Activated B cell treated with CpG ODN at 0.5 μM for 24 hours (primary cell): Measurements from ENCODE around the gene SNRNP70. TPM values are rescaled to one million over a fixed set of nuclear protein-coding genes. Genes with fewer than 3 reads are reported as not detected.
A peak's percentile ranks its signal among the peaks of the same experiment; 100 is the strongest.
"Not testable (repeated sequence)": the region's sequence is repeated elsewhere in the genome, so short reads cannot be mapped to it uniquely, and the experiment has no call there.

Experiments
- ATAC-seq: fragments of 200-7000 bp; cut with Tn5 transposase; one replicate; pipeline ENCODE4 v1.10.0; 2021; ENCODE audit warnings: low read depth, mild to moderate bottlenecking, moderate library complexity
- CTCF ChIA-PET: fragments of 350-600 bp; sonication (Branson Sonifier 250); formaldehyde crosslinking; loops from one replicate; lab custom pipeline; 2021; ENCODE audit warnings: antibody characterized with exemption; lab: Charles Lee
- POLR2A ChIA-PET: fragments of 350-600 bp; sonication (Branson Sonifier 250); formaldehyde crosslinking; loops from one replicate; lab custom pipeline; 2021; ENCODE audit warnings: antibody characterized with exemption; lab: Charles Lee
- DNase-seq: peaks from one replicate; pipeline ENCODE4 v3.0.0; 2022
- H3K27ac Mint-ChIP-seq: one replicate; pipeline ENCODE4 v1.8.0; 2020; ENCODE audit warnings: mixed read lengths
- H3K27me3 Mint-ChIP-seq: one replicate; pipeline ENCODE4 v1.8.0; 2021; ENCODE audit warnings: mixed read lengths
- H3K36me3 Mint-ChIP-seq: one replicate; pipeline ENCODE4 v1.8.0; 2021; ENCODE audit warnings: low read depth, mixed read lengths
- H3K4me1 Mint-ChIP-seq: one replicate; pipeline ENCODE4 v1.8.0; 2021; ENCODE audit warnings: mixed read lengths
- H3K4me3 Mint-ChIP-seq: one replicate; pipeline ENCODE4 v1.8.0; 2020; ENCODE audit warnings: mild to moderate bottlenecking, mixed read lengths
- H3K9me3 Mint-ChIP-seq: one replicate; pipeline ENCODE4 v1.8.0; 2020; ENCODE audit warnings: mixed read lengths
- intact Hi-C: fragments of 100-400 bp; cut with micrococcal nuclease; formaldehyde crosslinking; loops from one replicate; pipeline ENCODE4 v1.15.1; 2024
- total RNA-seq: library from RNA; stranded (reverse); gene quantifications from 2 replicates; pipeline ENCODE4 v1.2.3, GENCODE V29; 2022
- TF ChIP-seq, protein P1 (sequence below): fragments of 200-600 bp; IDR thresholded peaks from one replicate; pipeline ENCODE4 v1.8.0; 2022; ENCODE audit warnings: antibody characterized with exemption, mild to moderate bottlenecking

The SNRNP70 gene
- total RNA-seq, 1 donor from 2014 or later: 298 TPM

DNA sequence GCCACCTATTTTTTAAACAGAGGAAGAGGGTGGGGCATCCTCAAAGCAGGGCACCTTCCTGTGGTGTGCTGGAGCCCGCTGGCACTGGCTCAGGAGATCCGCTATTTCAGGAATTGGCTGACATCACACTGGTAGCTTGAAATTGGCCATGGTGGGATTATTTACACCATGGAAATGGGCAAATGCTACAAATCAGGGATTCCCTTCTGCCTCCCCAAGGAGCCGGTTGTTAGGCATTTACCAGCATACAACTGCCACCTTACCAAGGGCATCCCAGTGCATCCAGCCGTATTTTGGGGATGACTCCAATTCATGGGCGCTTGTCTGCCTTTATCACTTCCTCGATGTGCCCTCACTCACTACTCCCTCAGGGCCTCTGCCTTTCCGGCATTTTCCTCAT is 55.7 kb downstream of the SNRNP70 start:
- Mint-ChIP-seq H3K27me3 (peaks cover 30% of the 10 kb centered on the region), H3K36me3 (no peaks in the 10 kb centered on the region), H3K4me3 (no peak overlapping the region), H3K4me1 (peaks cover 10% of the 10 kb centered on the region), H3K27ac (no peak overlapping the region), H3K9me3 (no peaks in the 10 kb centered on the region)
- intact Hi-C loops: no loop called here
- TF ChIP-seq, protein P1, sequence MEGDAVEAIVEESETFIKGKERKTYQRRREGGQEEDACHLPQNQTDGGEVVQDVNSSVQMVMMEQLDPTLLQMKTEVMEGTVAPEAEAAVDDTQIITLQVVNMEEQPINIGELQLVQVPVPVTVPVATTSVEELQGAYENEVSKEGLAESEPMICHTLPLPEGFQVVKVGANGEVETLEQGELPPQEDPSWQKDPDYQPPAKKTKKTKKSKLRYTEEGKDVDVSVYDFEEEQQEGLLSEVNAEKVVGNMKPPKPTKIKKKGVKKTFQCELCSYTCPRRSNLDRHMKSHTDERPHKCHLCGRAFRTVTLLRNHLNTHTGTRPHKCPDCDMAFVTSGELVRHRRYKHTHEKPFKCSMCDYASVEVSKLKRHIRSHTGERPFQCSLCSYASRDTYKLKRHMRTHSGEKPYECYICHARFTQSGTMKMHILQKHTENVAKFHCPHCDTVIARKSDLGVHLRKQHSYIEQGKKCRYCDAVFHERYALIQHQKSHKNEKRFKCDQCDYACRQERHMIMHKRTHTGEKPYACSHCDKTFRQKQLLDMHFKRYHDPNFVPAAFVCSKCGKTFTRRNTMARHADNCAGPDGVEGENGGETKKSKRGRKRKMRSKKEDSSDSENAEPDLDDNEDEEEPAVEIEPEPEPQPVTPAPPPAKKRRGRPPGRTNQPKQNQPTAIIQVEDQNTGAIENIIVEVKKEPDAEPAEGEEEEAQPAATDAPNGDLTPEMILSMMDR: no peak
- ChIA-PET CTCF (no interaction called here), POLR2A (interaction anchor here (1.1 kb wide), 1 partner anchor 58 kb away, joined by 8 read pairs; no protein-coding TSS in a partner anchor)
- no peak for ATAC-seq
- DNase-seq: no peak

GRCh38 chr19:49141352-49141751 is 56.1 kb downstream of the SNRNP70 start:
- intact Hi-C loops: no loop called here
- POLR2A ChIA-PET: no interaction called here
- no peak for ATAC-seq
- Mint-ChIP-seq H3K4me1 (peaks cover 12% of the 10 kb centered on the region), H3K27me3 (peaks cover 31% of the 10 kb centered on the region), H3K4me3 (no peak overlapping the region), H3K9me3 (no peaks in the 10 kb centered on the region), H3K36me3 (no peaks in the 10 kb centered on the region), H3K27ac (no peak overlapping the region)
- DNase-seq: no peak
- CTCF ChIA-PET: no interaction called here
- TF ChIP-seq, protein P1: no peak

DNA sequence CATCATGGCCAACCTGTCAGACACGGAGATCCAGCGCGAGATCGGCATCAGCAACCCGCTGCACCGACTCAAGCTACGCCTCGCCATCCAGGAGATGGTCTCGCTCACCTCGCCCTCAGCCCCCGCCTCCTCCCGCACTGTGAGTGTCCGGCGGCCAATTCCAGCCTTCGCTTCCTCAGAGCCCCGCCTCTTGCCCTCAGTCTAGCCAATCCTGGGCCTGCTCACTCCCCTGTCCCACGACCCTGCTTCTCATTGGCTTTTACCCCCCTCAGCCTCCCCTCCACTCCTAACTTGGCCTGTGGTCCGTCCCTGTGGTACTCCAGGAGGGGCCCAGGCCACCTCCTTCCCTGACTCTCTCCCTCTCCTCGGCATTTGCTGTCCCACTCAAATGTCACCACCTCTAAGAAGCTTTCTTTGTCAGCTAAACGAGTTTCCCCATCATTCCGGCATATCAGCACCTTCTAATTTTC is 57.6 kb downstream of the SNRNP70 start:
- CTCF ChIA-PET: interaction anchor here (0.7 to 1.1 kb wide), 2 partner anchors 37 to 69 kb away, joined by 3 to 4 read pairs; no protein-coding TSS in a partner anchor
- H3K9me3 Mint-ChIP-seq: no peaks in the 10 kb centered on the region
- TF ChIP-seq, protein P1: no peak
- POLR2A ChIA-PET: interaction anchor here (0.6 kb wide), 2 partner anchors 63 to 135 kb away, joined by 3 read pairs; no protein-coding TSS in a partner anchor
- ATAC-seq: peak; percentile 95
- DNase-seq: no peak
- intact Hi-C loops: no loop called here
- peak overlapping the region; percentile 65 for H3K4me3 Mint-ChIP-seq
- no peak overlapping the region for H3K27ac Mint-ChIP-seq
- peaks cover 12% of the 10 kb centered on the region for H3K4me1 Mint-ChIP-seq
- H3K36me3 Mint-ChIP-seq: no peaks in the 10 kb centered on the region
- H3K27me3 Mint-ChIP-seq: peaks cover 34% of the 10 kb centered on the region

GRCh38 chr19:49145573-49146407 is 60.5 kb downstream of the SNRNP70 start:
- DNase-seq (peak; percentile 73), ATAC-seq (peak; percentile 40)
- Mint-ChIP-seq H3K4me3 (no peak overlapping the region), H3K4me1 (peaks cover 33% of the 10 kb centered on the region), H3K27ac (no peak overlapping the region), H3K9me3 (no peaks in the 10 kb centered on the region), H3K27me3 (peaks cover 48% of the 10 kb centered on the region), H3K36me3 (no peaks in the 10 kb centered on the region)
- TF ChIP-seq, protein P1: no peak
- intact Hi-C loops: loop anchor here (1.0 to 5.0 kb wide), 5 partner anchors 17 to 70 kb away; partner anchors contain the start of genes C19orf73 and PPFIA3
- ChIA-PET CTCF (interaction anchor here (0.9 to 1.8 kb wide), 5 partner anchors 31 to 79 kb away, joined by 3 to 15 read pairs (median 4); partner anchors contain the start of gene LIN7B), POLR2A (no interaction called here)

DNA sequence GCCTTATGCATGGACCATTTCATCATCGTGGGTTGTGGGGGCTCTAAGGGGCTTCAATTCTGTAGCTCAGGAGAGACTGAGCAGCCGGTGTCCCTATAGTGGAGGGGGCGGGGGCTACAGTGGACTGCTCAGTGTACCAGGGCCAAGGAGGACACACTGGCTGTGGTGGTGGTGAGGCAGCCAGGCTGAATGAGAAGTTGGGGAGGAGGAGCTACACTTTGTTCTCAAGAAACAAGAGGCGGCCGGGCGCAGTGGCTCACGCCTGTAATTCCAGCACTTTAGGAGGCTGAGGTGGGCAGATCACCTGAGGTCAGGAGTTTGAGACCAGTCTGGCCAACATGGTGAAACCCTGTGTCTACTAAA is 61.1 kb downstream of the SNRNP70 start:
- H3K27ac Mint-ChIP-seq, ATAC-seq, H3K4me3 Mint-ChIP-seq, H3K36me3 Mint-ChIP-seq, H3K9me3 Mint-ChIP-seq, DNase-seq: not testable (repeated sequence)
- intact Hi-C loops: loop anchor here (1.0 to 5.0 kb wide), 5 partner anchors 18 to 71 kb away; partner anchors contain the start of genes C19orf73 and PPFIA3
- POLR2A ChIA-PET: interaction anchor here (0.6 kb wide), 1 partner anchor 790 kb away, joined by 5 read pairs; no protein-coding TSS in a partner anchor
- H3K4me1 Mint-ChIP-seq: peaks cover 37% of the 10 kb centered on the region
- peaks cover 46% of the 10 kb centered on the region for H3K27me3 Mint-ChIP-seq
- CTCF ChIA-PET: interaction anchor here (0.9 to 1.7 kb wide), 4 partner anchors 32 to 79 kb away, joined by 3 to 12 read pairs (median 4); partner anchors contain the start of gene LIN7B
